CD4-positive, alpha-beta T cell treated with Interleukin-10 for 1 hour (primary cell): Measurements from ENCODE around the gene MYOM1.
"Not testable (repeated sequence)": the region's sequence is repeated elsewhere in the genome, so short reads cannot be mapped to it uniquely, and the experiment has no call there.

Experiments
- DNase-seq: peaks from one replicate; pipeline ENCODE4 v3.0.0-alpha.2; 2020

The MYOM1 gene

GRCh38 chr18:3075491-3075890, 144.3 kb downstream of the MYOM1 start:
- DNase-seq: no peak

- no peak for DNase-seq
Observed at GRCh38 chr18:3074087-3074486, 145.7 kb downstream of the MYOM1 start.

GRCh38 chr18:3073353-3073752, 146.4 kb downstream of the MYOM1 start:
- DNase-seq: not testable (repeated sequence)

GRCh38 chr18:3071676-3072075, 148.1 kb downstream of the MYOM1 start:
- DNase-seq: no peak

- no peak for DNase-seq
Observed at GRCh38 chr18:3069671-3070433, 149.9 kb downstream of the MYOM1 start.

- no peak for DNase-seq
Observed at GRCh38 chr18:3067722-3068121, 152.0 kb downstream of the MYOM1 start.

GRCh38 chr18:3067165-3067661, 152.6 kb downstream of the MYOM1 start:
- DNase-seq: no peak

GRCh38 chr18:3066341-3067110, 153.2 kb downstream of the MYOM1 start:
- no peak for DNase-seq

- DNase-seq: not testable (repeated sequence)
Observed at GRCh38 chr18:3063766-3064165, 156.0 kb downstream of the MYOM1 start.

GRCh38 chr18:3062798-3063680, 156.7 kb downstream of the MYOM1 start:
- DNase-seq: peak; percentile 82

GRCh38 chr18:3061581-3062312, 158.0 kb downstream of the MYOM1 start:
- DNase-seq: peak; percentile 69

GRCh38 chr18:3060667-3061580, 158.8 kb downstream of the MYOM1 start:
- DNase-seq: peak; percentile 76

- peak; percentile 82 for DNase-seq
Observed at GRCh38 chr18:3059272-3059671, 160.5 kb downstream of the MYOM1 start.

GRCh38 chr18:3058328-3059191, 161.2 kb downstream of the MYOM1 start:
- DNase-seq: peak; percentile 64

- no peak for DNase-seq
Observed at GRCh38 chr18:3057526-3057925, 162.2 kb downstream of the MYOM1 start.

GRCh38 chr18:3056311-3056710, 163.5 kb downstream of the MYOM1 start:
- DNase-seq: no peak

- DNase-seq: no peak
Observed at GRCh38 chr18:3055816-3056215, 164.0 kb downstream of the MYOM1 start.

GRCh38 chr18:3055186-3055728, 164.5 kb downstream of the MYOM1 start:
- DNase-seq: no peak

- no peak for DNase-seq
Observed at GRCh38 chr18:3054780-3055179, 165.0 kb downstream of the MYOM1 start.

- DNase-seq: no peak
Observed at GRCh38 chr18:3054214-3054613, 165.6 kb downstream of the MYOM1 start.
